Inferior parietal cortex (tissue), 1 donor: Measurements from ENCODE around the gene LAIR2.

ENCODE experiments used
- DNase-seq: peaks from one replicate; pipeline ENCODE4 v3.0.0-alpha.2; 2016; ENCODE audit errors: extremely low spot score

Gene LAIR2

GRCh38 chr19:54534156-54534555 lies 31.5 kb downstream of the LAIR2 start:
- DNase-seq: no peak

- DNase-seq: no peak
Measured at GRCh38 chr19:54535601-54536000, 33.0 kb downstream of the LAIR2 start.

GRCh38 chr19:54536956-54537355 lies 34.3 kb downstream of the LAIR2 start:
- no peak for DNase-seq

GRCh38 chr19:54541712-54542111 lies 39.1 kb downstream of the LAIR2 start:
- DNase-seq: no peak

GRCh38 chr19:54548806-54549205 lies 46.2 kb downstream of the LAIR2 start:
- no peak for DNase-seq

GRCh38 chr19:54549224-54549623 lies 46.6 kb downstream of the LAIR2 start:
- DNase-seq: no peak

- DNase-seq: no peak
Measured at GRCh38 chr19:54551293-54551692, 48.7 kb downstream of the LAIR2 start.

- no peak for DNase-seq
Measured at GRCh38 chr19:54551950-54552912, 49.6 kb downstream of the LAIR2 start.

- no peak for DNase-seq
Measured at GRCh38 chr19:54552913-54553310, 50.3 kb downstream of the LAIR2 start.

GRCh38 chr19:54554006-54554405 lies 51.4 kb downstream of the LAIR2 start:
- no peak for DNase-seq

GRCh38 chr19:54554896-54555295 lies 52.3 kb downstream of the LAIR2 start:
- DNase-seq: no peak

GRCh38 chr19:54556194-54556593 lies 53.6 kb downstream of the LAIR2 start:
- no peak for DNase-seq

GRCh38 chr19:54558339-54558738 lies 55.7 kb downstream of the LAIR2 start:
- DNase-seq: no peak
